HepG2 (cell line): ENCODE results near the gene MCOLN1. TPM values are rescaled to one million over a fixed set of nuclear protein-coding genes. Genes with fewer than 3 reads are reported as not detected.
A peak's percentile ranks its signal among the peaks of the same experiment; 100 is the strongest.

ENCODE experiments used
- ARID3A ChIP-seq: IDR thresholded peaks from 2 replicates; pipeline ENCODE4 v1.6.1; 2012; ENCODE audit warnings: low read depth, low read length, improper control_type of control experiment
- ATF4 ChIP-seq, 2 experiments: fragments of 450-650 bp in 1 of 2; sonication (generic) in 1 of 2; formaldehyde crosslinking; IDR thresholded peaks; 2 replicates each; pipeline versions ENCODE4 v1.5.0 to v1.8.0; 2020 to 2022; ENCODE audit warnings: mild to moderate bottlenecking in 1 of 2, missing genetic modification reagents in 1 of 2
- BHLHE40 ChIP-seq: IDR thresholded peaks from 2 replicates; pipeline ENCODE4 v1.6.1; 2011; ENCODE audit warnings: low read length, improper control_type of control experiment
- BRD4 ChIP-seq: sonication (generic); formaldehyde crosslinking; IDR thresholded peaks from 2 replicates; pipeline ENCODE4 v1.4.0; 2020; ENCODE audit warnings: missing genetic modification reagents
- FOXP1 ChIP-seq, 2 experiments: fragments of 450-650 bp in 1 of 2; IDR thresholded peaks; 2 replicates each; pipeline ENCODE4 v1.6.1; 2017 to 2018; ENCODE audit warnings: antibody characterized with exemption in 1 of 2
- GTF2F1 ChIP-seq: fragments of 150-350 bp; IDR thresholded peaks from 2 replicates; pipeline ENCODE4 v1.6.1; 2014; ENCODE audit warnings: low read length
- HMG20B ChIP-seq: conservative IDR thresholded peaks from 2 replicates; pipeline ENCODE4 v1.6.1; 2016; ENCODE audit warnings: missing genetic modification reagents, missing compliant biosample characterization
- IRF2 ChIP-seq: IDR thresholded peaks from 2 replicates; pipeline ENCODE4 v1.6.1; 2018; ENCODE audit warnings: missing genetic modification reagents, missing compliant biosample characterization
- PCBP1 ChIP-seq: fragments of 200-400 bp; formaldehyde crosslinking; IDR thresholded peaks from 2 replicates; pipeline ENCODE4 v1.6.1; 2017; ENCODE audit warnings: mild to moderate bottlenecking, low read depth, low read length, borderline replicate concordance
- POGZ ChIP-seq: sonication (generic); formaldehyde crosslinking; IDR thresholded peaks from 2 replicates; pipeline ENCODE4 v1.4.0; 2020; ENCODE audit warnings: mild to moderate bottlenecking, missing genetic modification reagents
- REPIN1 ChIP-seq: sonication (generic); formaldehyde crosslinking; IDR thresholded peaks from 2 replicates; pipeline ENCODE4 v1.8.0; 2022; ENCODE audit warnings: missing genetic modification reagents, low read depth, mild to moderate bottlenecking, borderline replicate concordance
- RXRA ChIP-seq: sonication (generic); formaldehyde crosslinking; IDR thresholded peaks from 2 replicates; pipeline ENCODE4 v1.5.1; 2020; ENCODE audit warnings: missing genetic modification reagents
- U2AF2 ChIP-seq: fragments of 200-400 bp; formaldehyde crosslinking; IDR thresholded peaks from 2 replicates; pipeline ENCODE4 v1.6.1; 2017; ENCODE audit warnings: low read depth, mild to moderate bottlenecking, low read length
- ZBTB46 ChIP-seq: sonication (generic); formaldehyde crosslinking; IDR thresholded peaks from 2 replicates; pipeline ENCODE4 v1.4.0; 2020; ENCODE audit warnings: mild to moderate bottlenecking, missing genetic modification reagents, borderline replicate concordance
- ZFX ChIP-seq: sonication (generic); formaldehyde crosslinking; IDR thresholded peaks from 2 replicates; pipeline ENCODE4 v1.4.0; 2020; ENCODE audit warnings: mild to moderate bottlenecking, low read depth, missing genetic modification reagents, moderate library complexity
- ZMYM3 ChIP-seq: sonication (generic); formaldehyde crosslinking; IDR thresholded peaks from 2 replicates; pipeline ENCODE4 v1.5.1; 2020; ENCODE audit warnings: mild to moderate bottlenecking, missing genetic modification reagents
- ZNF101 ChIP-seq: sonication (generic); formaldehyde crosslinking; IDR thresholded peaks from 2 replicates; pipeline ENCODE4 v1.4.0; 2020; ENCODE audit warnings: mild to moderate bottlenecking, low read depth, missing genetic modification reagents, borderline replicate concordance
- ZNF180 ChIP-seq: sonication (generic); formaldehyde crosslinking; IDR thresholded peaks from 2 replicates; pipeline ENCODE4 v1.4.0; 2020; ENCODE audit warnings: low read depth, missing genetic modification reagents, borderline replicate concordance
- ZNF205 ChIP-seq: IDR thresholded peaks from 2 replicates; pipeline ENCODE4 v1.6.1; 2018; ENCODE audit warnings: missing biosample characterization, missing genetic modification reagents
- ZNF234 ChIP-seq: sonication (generic); formaldehyde crosslinking; conservative IDR thresholded peaks from 2 replicates; pipeline ENCODE4 v1.5.1; 2020; ENCODE audit warnings: mild to moderate bottlenecking, missing genetic modification reagents
- ZNF256 ChIP-seq: sonication (generic); formaldehyde crosslinking; conservative IDR thresholded peaks from 2 replicates; pipeline ENCODE4 v1.4.0; 2020; ENCODE audit warnings: missing genetic modification reagents
- ZNF276 ChIP-seq: sonication (generic); formaldehyde crosslinking; IDR thresholded peaks from 2 replicates; pipeline ENCODE4 v1.4.0; 2020; ENCODE audit warnings: mild to moderate bottlenecking, low read depth, missing genetic modification reagents
- ZNF329 ChIP-seq: sonication (generic); formaldehyde crosslinking; IDR thresholded peaks from 2 replicates; pipeline ENCODE4 v1.9.0; 2021; ENCODE audit warnings: low read depth, mild to moderate bottlenecking, missing genetic modification reagents
- ZNF83 ChIP-seq: sonication (generic); formaldehyde crosslinking; IDR thresholded peaks from 2 replicates; pipeline ENCODE4 v1.4.0; 2020; ENCODE audit warnings: missing genetic modification reagents, mild to moderate bottlenecking, borderline replicate concordance
- polyA plus RNA-seq, 8 experiments: library from polyadenylated mRNA; depleted of rRNA in 3 of 8; stranded (reverse) in 7 of 8; unstranded in 1 of 8; fragments of >200 nt; fragmentation: Illumina TruSeq in 4 of 8; extraction: Trizol in 4 of 8; gene quantifications; 2 replicates each; pipeline versions ENCODE4 v1.2.1 to v1.2.3, GENCODE V29; 2011 to 2016; ENCODE audit warnings: low read depth in 4 of 8, missing spikeins in 1 of 8, mixed read lengths in 1 of 8; ENCODE audit not compliant: insufficient read depth in 1 of 8
- total RNA-seq, 5 experiments: library from RNA; depleted of rRNA; stranded (reverse); fragments of >200 nt; fragmentation: Illumina TruSeq; extraction: Trizol; gene quantifications; 2 replicates each; pipeline ENCODE4 v1.2.3, GENCODE V29; 2016; ENCODE audit warnings: low read depth in 1 of 5

The MCOLN1 gene
- total and polyA plus RNA-seq, 2 of the 13 experiments (the other 11 are each of a cell fraction or from before 2014, with no cell fraction given) = 3.4 to 15.7 TPM

- TF ChIP-seq PCBP1 = no peak
- no peak for TF ChIP-seq ZMYM3
- TF ChIP-seq ZNF101 (CRISPR knock-in tag) = no peak
- no peak for TF ChIP-seq GTF2F1
- no peak for TF ChIP-seq ZBTB46 (CRISPR knock-in tag)
- TF ChIP-seq BHLHE40 = no peak
- TF ChIP-seq IRF2 = 0 out of 2 replicates have a peak, but pooled peaks have one; percentile 12
- TF ChIP-seq U2AF2 = no peak
- TF ChIP-seq ZNF83 = no peak
- TF ChIP-seq ATF4 (CRISPR knock-in tag; IDR thresholded peaks at IDR 0.05) = no peak
- no peak for TF ChIP-seq ZNF180 (CRISPR knock-in tag)
- no peak for TF ChIP-seq REPIN1 (CRISPR knock-in tag)
- no peak for TF ChIP-seq ZNF256
- no peak for TF ChIP-seq RXRA (CRISPR knock-in tag)
- no peak for TF ChIP-seq ZNF276 (CRISPR knock-in tag)
- no peak for TF ChIP-seq ZNF234 (CRISPR knock-in tag)
- no peak for TF ChIP-seq HMG20B (CRISPR knock-in tag)
- no peak for TF ChIP-seq POGZ (CRISPR knock-in tag)
- no peak for TF ChIP-seq ARID3A
- TF ChIP-seq ZNF329 (CRISPR knock-in tag) = no peak
- no peak for TF ChIP-seq FOXP1 (IDR thresholded peaks at IDR 0.05)
- TF ChIP-seq FOXP1 (CRISPR knock-in tag; IDR thresholded peaks at IDR 0.05) = no peak
- TF ChIP-seq ZNF205 (CRISPR knock-in tag) = no peak
- no peak for TF ChIP-seq BRD4
- peak; percentile 51 for TF ChIP-seq ZFX (CRISPR knock-in tag)
Observed at GRCh38 chr19:7533925-7534480, 11.6 kb downstream of the MCOLN1 start (continued).
